Coronary artery (tissue), 2 donors: ENCODE data around the gene C1QL4.
A peak's percentile ranks its signal among the peaks of the same experiment; 100 is the strongest.

Experiments
- DNase-seq: peaks from one replicate; pipeline ENCODE4 v3.0.0-alpha.2; 2017; ENCODE audit warnings: low spot score
- H3K27ac ChIP-seq, 2 donors: fragments of 200-600 bp; sonication (generic); one replicate each; pipeline ENCODE4 v1.5.1; 2016 to 2019
- H3K4me3 ChIP-seq: fragments of 200-600 bp; sonication (generic); 2 replicates; pipeline ENCODE4 v1.5.1; 2016; ENCODE audit warnings: mild to moderate bottlenecking, moderate library complexity
- TF ChIP-seq, protein P1 (sequence below): fragments of 200-600 bp; sonication (generic); IDR thresholded peaks from one replicate; pipeline ENCODE4 v1.5.1; 2019; ENCODE audit warnings: antibody characterized with exemption

C1QL4 gene

DNA sequence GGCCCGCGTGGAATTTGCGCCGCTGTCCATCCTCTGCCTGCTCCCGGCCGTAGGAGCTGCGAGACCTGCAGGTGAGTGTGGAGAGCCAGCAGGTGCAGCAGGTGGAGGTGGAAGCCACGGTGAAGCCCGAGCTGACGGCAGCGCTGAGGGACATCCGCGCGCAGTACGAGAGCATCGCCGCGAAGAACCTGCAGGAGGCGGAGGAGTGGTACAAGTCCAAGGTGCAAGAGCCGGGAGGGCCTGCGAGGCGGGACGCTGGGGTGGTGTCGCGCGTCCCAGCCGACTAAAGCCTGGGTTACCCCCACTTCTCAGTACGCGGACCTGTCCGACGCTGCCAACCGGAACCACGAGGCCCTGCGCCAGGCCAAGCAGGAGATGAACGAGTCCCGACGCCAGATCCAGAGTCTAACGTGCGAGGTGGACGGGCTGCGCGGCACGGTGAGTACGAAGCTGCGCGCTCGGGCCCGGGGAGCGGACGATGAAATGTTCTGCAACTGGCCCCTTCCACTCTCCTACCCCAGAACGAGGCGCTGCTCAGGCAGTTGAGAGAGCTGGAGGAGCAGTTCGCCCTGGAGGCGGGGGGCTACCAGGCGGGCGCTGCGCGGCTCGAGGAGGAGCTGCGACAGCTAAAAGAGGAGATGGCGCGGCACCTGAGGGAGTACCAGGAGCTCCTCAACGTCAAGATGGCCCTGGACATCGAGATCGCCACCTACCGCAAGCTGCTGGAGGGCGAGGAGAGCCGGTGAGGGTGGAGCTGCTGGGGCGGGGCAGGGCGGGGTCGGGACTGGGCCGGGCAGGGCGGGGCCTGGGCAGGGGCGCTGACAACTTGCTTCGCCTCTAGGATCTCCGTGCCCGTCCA, 39.9 kb downstream of the C1QL4 start:
- DNase-seq: no peak
- H3K4me3 ChIP-seq: peak overlapping the region; percentile 49
- H3K27ac ChIP-seq: no peak overlapping the region
- TF ChIP-seq, protein P1, sequence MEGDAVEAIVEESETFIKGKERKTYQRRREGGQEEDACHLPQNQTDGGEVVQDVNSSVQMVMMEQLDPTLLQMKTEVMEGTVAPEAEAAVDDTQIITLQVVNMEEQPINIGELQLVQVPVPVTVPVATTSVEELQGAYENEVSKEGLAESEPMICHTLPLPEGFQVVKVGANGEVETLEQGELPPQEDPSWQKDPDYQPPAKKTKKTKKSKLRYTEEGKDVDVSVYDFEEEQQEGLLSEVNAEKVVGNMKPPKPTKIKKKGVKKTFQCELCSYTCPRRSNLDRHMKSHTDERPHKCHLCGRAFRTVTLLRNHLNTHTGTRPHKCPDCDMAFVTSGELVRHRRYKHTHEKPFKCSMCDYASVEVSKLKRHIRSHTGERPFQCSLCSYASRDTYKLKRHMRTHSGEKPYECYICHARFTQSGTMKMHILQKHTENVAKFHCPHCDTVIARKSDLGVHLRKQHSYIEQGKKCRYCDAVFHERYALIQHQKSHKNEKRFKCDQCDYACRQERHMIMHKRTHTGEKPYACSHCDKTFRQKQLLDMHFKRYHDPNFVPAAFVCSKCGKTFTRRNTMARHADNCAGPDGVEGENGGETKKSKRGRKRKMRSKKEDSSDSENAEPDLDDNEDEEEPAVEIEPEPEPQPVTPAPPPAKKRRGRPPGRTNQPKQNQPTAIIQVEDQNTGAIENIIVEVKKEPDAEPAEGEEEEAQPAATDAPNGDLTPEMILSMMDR: no peak

DNA sequence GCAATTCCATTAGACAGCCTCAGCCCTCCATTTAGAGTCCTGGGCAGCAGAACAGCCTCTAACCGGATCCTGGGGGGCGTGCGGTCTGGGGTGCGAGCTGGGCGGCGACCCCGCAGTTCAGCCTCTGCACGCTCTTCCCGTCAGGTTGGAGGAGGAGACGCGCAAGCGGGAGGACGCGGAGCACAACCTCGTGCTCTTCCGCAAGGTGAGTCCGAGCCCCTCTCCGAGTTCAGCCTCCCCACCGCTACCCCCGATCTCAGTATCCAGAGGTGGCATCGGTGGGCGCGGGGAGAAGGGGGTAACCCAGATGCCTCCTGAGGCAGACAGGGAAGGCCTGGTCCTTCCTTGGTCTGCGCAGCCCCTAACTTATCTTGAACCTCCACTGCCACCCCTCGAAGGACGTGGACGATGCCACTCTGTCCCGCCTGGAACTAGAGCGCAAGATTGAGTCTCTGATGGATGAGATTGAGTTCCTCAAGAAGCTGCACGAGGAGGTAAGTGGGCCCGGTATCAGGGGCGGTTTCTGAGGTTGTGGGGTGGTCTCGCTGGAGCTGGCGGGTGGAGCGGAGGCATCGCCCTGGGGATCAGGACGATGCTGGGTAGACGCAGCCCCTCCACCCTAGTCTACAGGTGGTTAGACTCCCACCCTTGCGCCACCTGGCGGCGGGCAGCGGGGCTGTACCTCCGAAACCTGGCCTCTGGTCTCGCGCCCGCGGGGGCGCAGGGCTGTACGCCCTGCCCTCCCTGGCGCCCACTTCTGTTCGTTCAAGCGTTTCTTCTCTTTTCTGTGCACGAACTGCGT, 40.8 kb downstream of the C1QL4 start:
- no peak overlapping the region for H3K27ac ChIP-seq
- peak overlapping the region; percentile 49 for H3K4me3 ChIP-seq
- DNase-seq: no peak
- TF ChIP-seq, protein P1: peak; percentile 16

DNA sequence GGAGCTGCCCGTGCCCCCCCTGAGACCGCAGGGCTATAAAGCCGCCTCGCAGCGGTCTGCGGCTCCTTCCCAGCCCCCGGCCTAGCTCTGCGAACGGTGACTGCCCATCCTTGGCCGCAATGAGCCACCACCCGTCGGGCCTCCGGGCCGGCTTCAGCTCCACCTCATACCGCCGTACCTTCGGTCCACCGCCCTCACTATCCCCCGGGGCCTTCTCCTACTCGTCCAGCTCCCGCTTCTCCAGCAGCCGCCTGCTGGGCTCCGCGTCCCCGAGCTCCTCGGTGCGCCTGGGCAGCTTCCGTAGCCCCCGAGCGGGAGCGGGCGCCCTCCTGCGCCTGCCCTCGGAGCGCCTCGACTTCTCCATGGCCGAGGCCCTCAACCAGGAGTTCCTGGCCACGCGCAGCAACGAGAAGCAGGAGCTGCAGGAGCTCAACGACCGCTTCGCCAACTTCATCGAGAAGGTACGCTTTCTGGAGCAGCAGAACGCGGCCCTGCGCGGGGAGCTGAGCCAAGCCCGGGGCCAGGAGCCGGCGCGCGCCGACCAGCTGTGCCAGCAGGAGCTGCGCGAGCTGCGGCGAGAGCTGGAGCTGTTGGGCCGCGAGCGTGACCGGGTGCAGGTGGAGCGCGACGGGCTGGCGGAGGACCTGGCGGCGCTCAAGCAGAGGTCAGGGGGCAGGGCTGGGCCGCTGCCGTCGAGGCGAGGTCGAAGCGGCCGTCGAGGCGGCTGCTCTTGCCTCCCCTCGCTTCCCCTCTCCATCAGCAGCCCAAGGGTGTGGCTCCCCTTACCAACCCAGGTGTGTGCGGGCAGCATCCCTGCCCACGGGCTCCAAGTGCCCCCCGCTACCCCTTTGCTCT, 41.7 kb downstream of the C1QL4 start, which contains the start of gene PRPH:
Gene PRPH (plus strand): TSS at position 66 of the 855 bp plus-strand sequence. CDS start 54 bp downstream, at position 120.
- no peak within 1 kb of the TSS for H3K4me3 ChIP-seq
- no peak for DNase-seq

DNA sequence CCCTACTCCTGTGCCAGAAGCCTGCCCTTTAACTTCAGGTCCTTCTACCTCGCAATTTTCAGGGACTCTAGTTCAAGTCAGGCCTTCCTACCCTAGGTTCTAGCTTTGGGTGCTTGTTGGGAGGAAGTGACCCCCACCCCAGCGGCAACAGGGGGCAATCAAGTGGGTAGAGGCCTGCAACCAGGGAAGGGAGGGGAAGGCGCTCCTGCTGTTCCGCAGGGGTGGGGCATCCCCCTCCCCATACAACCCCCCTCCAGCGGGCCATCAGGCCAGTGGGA, 42.2 kb downstream of the C1QL4 start:
- Histone ChIP-seq H3K4me3 (no peak overlapping the region), H3K27ac (no peak overlapping the region)
- TF ChIP-seq, protein P1: no peak
- no peak for DNase-seq

More for the DNA sequence above, 41.7 kb downstream of the C1QL4 start, which contains the start of gene PRPH:
- TF ChIP-seq, protein P1: no peak
- no peak within 1 kb of the TSS for H3K27ac ChIP-seq

DNA sequence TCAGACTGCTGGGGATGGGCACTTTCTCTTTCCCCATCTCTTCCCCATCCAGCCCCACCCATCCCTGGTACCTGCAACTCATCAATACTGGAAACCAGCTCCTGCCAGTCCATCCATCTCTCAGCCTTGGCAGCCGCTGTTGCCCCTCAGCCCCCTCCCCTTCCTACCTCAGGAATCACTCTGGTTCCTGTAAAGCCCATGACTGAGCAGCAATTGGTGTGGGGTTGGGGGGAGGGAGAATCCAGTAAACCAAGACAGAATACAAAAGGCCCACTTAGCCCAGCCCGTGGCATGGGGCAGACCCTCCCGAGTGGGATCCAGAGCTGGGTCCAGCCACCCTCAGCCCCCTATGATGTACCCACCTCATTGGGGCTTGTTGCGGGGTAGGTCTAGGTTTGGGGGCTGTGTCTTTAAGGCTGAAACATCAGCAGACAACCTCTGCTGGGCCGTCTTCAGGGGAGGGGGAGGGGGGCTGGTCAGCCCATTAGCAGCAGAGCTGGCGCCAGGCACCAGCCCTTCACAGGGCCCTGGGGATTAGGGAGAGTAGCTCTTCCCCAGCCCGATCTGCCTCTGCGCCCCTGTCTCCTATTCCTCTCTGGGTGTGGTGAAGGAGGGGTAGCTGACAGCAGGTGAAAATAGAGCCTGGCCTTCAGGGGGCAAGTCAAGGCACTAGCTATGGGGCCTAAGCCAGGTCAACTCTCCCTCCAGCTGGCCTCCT, 42.7 kb downstream of the C1QL4 start:
- TF ChIP-seq, protein P1: no peak
- no peak overlapping the region for H3K4me3 ChIP-seq
- no peak overlapping the region for H3K27ac ChIP-seq
- DNase-seq: no peak
